HepG2 (cell line): ENCODE measurements around the gene MZF1. TPM values are rescaled to one million over a fixed set of nuclear protein-coding genes. Genes with fewer than 3 reads are reported as not detected.

Experiments used
- CREM ChIP-seq, 2 experiments: sonication (generic) in 1 of 2; formaldehyde crosslinking in 1 of 2; IDR thresholded peaks; 2 replicates each; pipeline versions ENCODE4 v1.4.0 to v1.6.1; 2016 to 2020; ENCODE audit warnings: antibody characterized with exemption in 1 of 2, mild to moderate bottlenecking in 1 of 2, missing genetic modification reagents in 1 of 2
- DNMT1 ChIP-seq: sonication (generic); formaldehyde crosslinking; IDR thresholded peaks from 2 replicates; pipeline ENCODE4 v1.5.1; 2020; ENCODE audit warnings: mild to moderate bottlenecking, missing genetic modification reagents
- HHEX ChIP-seq: IDR thresholded peaks from 2 replicates; pipeline ENCODE4 v1.6.1; 2016; ENCODE audit warnings: control low read depth
- HMG20A ChIP-seq: IDR thresholded peaks from 2 replicates; pipeline ENCODE4 v1.6.1; 2016; ENCODE audit warnings: borderline replicate concordance
- ISX ChIP-seq: sonication (generic); formaldehyde crosslinking; conservative IDR thresholded peaks from 2 replicates; pipeline ENCODE4 v1.5.0; 2020; ENCODE audit warnings: missing genetic modification reagents
- KDM3A ChIP-seq: IDR thresholded peaks from 2 replicates; pipeline ENCODE4 v1.6.1; 2018; ENCODE audit warnings: low read depth, missing compliant biosample characterization
- NFATC3 ChIP-seq: sonication (generic); formaldehyde crosslinking; IDR thresholded peaks from 2 replicates; pipeline ENCODE4 v1.5.1; 2020; ENCODE audit warnings: mild to moderate bottlenecking, missing genetic modification reagents
- POLR2AphosphoS2 ChIP-seq: IDR thresholded peaks from 2 replicates; pipeline ENCODE4 v1.6.1; 2011; ENCODE audit warnings: low read depth, low read length, improper control_type of control experiment
- PRMT3 ChIP-seq: sonication (generic); formaldehyde crosslinking; IDR thresholded peaks from 2 replicates; pipeline ENCODE4 v1.8.1; 2022; ENCODE audit warnings: low read depth, mild to moderate bottlenecking, moderate library complexity, missing genetic modification reagents, borderline replicate concordance
- TCF7L2 ChIP-seq: IDR thresholded peaks from 2 replicates; pipeline ENCODE4 v1.6.1; 2011; ENCODE audit warnings: mild to moderate bottlenecking, low read depth, low read length, moderate library complexity
- ZFP36L2 ChIP-seq: sonication (generic); formaldehyde crosslinking; IDR thresholded peaks from 2 replicates; pipeline ENCODE4 v1.4.0; 2020; ENCODE audit warnings: missing genetic modification reagents
- ZMYM2 ChIP-seq: sonication (generic); formaldehyde crosslinking; IDR thresholded peaks from 2 replicates; pipeline ENCODE4 v1.8.0; 2022; ENCODE audit warnings: mild to moderate bottlenecking, missing genetic modification reagents
- ZNF205 ChIP-seq: IDR thresholded peaks from 2 replicates; pipeline ENCODE4 v1.6.1; 2018; ENCODE audit warnings: missing biosample characterization, missing genetic modification reagents
- ZNF207 ChIP-seq: fragments of 450-650 bp; IDR thresholded peaks from 2 replicates; pipeline ENCODE4 v1.6.1; 2016; ENCODE audit warnings: antibody characterized with exemption, borderline replicate concordance
- ZNF337 ChIP-seq: sonication (generic); formaldehyde crosslinking; IDR thresholded peaks from 2 replicates; pipeline ENCODE4 v1.5.1; 2020; ENCODE audit warnings: missing genetic modification reagents, low read depth, mild to moderate bottlenecking, borderline replicate concordance
- ZSCAN20 ChIP-seq: sonication (generic); formaldehyde crosslinking; IDR thresholded peaks from 2 replicates; pipeline ENCODE4 v1.4.0; 2020; ENCODE audit warnings: missing genetic modification reagents, mild to moderate bottlenecking, borderline replicate concordance
- polyA plus RNA-seq, 8 experiments: library from polyadenylated mRNA; depleted of rRNA in 3 of 8; stranded (reverse) in 7 of 8; unstranded in 1 of 8; fragments of >200 nt; fragmentation: Illumina TruSeq in 4 of 8; extraction: Trizol in 4 of 8; gene quantifications; 2 replicates each; pipeline versions ENCODE4 v1.2.1 to v1.2.3, GENCODE V29; 2011 to 2016; ENCODE audit warnings: low read depth in 4 of 8, missing spikeins in 1 of 8, mixed read lengths in 1 of 8; ENCODE audit not compliant: insufficient read depth in 1 of 8
- total RNA-seq, 5 experiments: library from RNA; depleted of rRNA; stranded (reverse); fragments of >200 nt; fragmentation: Illumina TruSeq; extraction: Trizol; gene quantifications; 2 replicates each; pipeline ENCODE4 v1.2.3, GENCODE V29; 2016; ENCODE audit warnings: low read depth in 1 of 5
- TF ChIP-seq, protein P1 (sequence below): fragments of 450-650 bp; IDR thresholded peaks from 2 replicates; pipeline ENCODE4 v1.6.1; 2017
- TF ChIP-seq, protein P2 (sequence below): sonication (generic); formaldehyde crosslinking; IDR thresholded peaks from 2 replicates; pipeline ENCODE4 v1.8.1; 2023; ENCODE audit warnings: missing genetic modification reagents, inconsistent platforms, borderline replicate concordance
- TF ChIP-seq, protein P3 (sequence below): sonication (generic); formaldehyde crosslinking; IDR thresholded peaks from 2 replicates; pipeline ENCODE4 v1.4.0; 2020; ENCODE audit warnings: missing genetic modification reagents, borderline replicate concordance
- TF ChIP-seq, protein P4 (sequence below): sonication (generic); formaldehyde crosslinking; IDR thresholded peaks from 2 replicates; pipeline ENCODE4 v1.5.1; 2020; ENCODE audit warnings: missing genetic modification reagents, mild to moderate bottlenecking, borderline replicate concordance

Gene MZF1
- total and polyA plus RNA-seq, 2 of the 13 experiments (the other 11 are each of a cell fraction or from before 2014, with no cell fraction given): 3.1 to 8.1 TPM

DNA sequence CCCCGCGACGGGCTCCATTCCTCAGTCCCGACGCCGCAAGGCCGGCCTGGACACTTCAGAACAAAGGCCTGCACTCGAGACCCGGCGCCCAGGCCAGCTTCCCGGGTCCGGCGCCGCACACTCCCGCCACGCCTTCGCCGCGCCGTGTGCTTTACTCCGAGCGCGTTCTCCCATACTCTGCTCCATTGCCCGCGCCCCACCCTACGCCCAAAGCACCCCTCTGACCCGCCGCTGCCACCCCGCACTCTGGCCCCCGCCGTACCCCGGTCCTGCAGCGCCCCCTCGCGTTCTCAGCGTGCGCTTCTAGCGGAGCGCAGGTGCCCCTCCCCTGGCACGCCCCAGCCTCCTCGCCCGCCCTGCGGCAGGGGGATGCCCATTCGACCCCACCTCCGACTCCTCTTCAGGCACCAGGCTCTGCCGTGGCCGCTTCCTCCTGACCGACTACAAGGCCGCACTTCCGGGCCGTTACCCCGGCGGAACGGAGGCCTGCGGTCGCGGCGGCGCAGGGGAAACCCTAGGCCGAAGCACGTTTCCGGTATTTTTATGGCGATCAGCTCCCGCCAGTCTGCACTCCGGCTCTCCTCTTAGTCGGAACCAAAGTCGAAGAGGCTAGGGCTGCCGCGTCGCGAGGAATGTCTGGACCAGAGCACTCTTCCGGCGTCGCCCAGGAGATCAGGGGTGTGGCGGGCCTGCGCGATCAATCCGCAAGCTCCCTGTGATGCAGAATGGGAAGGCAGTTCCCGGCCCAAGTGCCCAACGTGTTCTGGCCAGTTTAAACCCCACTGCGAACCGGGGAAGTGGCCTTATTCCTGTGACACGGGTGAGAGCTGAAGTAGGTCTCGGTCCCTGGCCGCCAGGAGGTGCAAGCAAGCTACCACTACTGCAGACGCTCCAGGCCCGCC is 53.5 kb downstream of the MZF1 start, which contains the start of gene ZBTB45 (continued):
- TF ChIP-seq, protein P1, sequence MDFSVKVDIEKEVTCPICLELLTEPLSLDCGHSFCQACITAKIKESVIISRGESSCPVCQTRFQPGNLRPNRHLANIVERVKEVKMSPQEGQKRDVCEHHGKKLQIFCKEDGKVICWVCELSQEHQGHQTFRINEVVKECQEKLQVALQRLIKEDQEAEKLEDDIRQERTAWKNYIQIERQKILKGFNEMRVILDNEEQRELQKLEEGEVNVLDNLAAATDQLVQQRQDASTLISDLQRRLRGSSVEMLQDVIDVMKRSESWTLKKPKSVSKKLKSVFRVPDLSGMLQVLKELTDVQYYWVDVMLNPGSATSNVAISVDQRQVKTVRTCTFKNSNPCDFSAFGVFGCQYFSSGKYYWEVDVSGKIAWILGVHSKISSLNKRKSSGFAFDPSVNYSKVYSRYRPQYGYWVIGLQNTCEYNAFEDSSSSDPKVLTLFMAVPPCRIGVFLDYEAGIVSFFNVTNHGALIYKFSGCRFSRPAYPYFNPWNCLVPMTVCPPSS: no peak
- TF ChIP-seq CREM (IDR thresholded peaks at IDR 0.05) (peak; percentile 92), CREM (CRISPR knock-in tag; IDR thresholded peaks at IDR 0.05) (peak; percentile 51; the same call in 1 of the 2 replicates), ISX (CRISPR knock-in tag) (0 out of 2 replicates have a peak, but pooled peaks have one; percentile 16), TCF7L2 (no peak), ZSCAN20 (0 out of 2 replicates have a peak, but pooled peaks have one; percentile 41), ZNF337 (peak; percentile 77; the same call in 1 of the 2 replicates), KDM3A (CRISPR knock-in tag) (peak; percentile 98), PRMT3 (CRISPR knock-in tag) (peak; percentile 89; the same call in 1 of the 2 replicates), POLR2AphosphoS2 (no peak), HMG20A (peak; percentile 39; the same call in 1 of the 2 replicates), DNMT1 (CRISPR knock-in tag) (peak; percentile 87; the same call in 1 of the 2 replicates), ZNF205 (CRISPR knock-in tag) (peak; percentile 89), ZMYM2 (0 out of 2 replicates have a peak, but pooled peaks have one; percentile 19), ZFP36L2 (no peak), NFATC3 (CRISPR knock-in tag) (peak; percentile 96; the same call in 1 of the 2 replicates), ZNF207 (no peak), HHEX (CRISPR knock-in tag) (no peak)
- TF ChIP-seq, protein P2, sequence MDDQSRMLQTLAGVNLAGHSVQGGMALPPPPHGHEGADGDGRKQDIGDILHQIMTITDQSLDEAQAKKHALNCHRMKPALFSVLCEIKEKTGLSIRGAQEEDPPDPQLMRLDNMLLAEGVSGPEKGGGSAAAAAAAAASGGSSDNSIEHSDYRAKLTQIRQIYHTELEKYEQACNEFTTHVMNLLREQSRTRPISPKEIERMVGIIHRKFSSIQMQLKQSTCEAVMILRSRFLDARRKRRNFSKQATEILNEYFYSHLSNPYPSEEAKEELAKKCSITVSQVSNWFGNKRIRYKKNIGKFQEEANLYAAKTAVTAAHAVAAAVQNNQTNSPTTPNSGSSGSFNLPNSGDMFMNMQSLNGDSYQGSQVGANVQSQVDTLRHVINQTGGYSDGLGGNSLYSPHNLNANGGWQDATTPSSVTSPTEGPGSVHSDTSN (CRISPR knock-in tag): 0 out of 2 replicates have a peak, but pooled peaks have one; percentile 61
- TF ChIP-seq, protein P3, sequence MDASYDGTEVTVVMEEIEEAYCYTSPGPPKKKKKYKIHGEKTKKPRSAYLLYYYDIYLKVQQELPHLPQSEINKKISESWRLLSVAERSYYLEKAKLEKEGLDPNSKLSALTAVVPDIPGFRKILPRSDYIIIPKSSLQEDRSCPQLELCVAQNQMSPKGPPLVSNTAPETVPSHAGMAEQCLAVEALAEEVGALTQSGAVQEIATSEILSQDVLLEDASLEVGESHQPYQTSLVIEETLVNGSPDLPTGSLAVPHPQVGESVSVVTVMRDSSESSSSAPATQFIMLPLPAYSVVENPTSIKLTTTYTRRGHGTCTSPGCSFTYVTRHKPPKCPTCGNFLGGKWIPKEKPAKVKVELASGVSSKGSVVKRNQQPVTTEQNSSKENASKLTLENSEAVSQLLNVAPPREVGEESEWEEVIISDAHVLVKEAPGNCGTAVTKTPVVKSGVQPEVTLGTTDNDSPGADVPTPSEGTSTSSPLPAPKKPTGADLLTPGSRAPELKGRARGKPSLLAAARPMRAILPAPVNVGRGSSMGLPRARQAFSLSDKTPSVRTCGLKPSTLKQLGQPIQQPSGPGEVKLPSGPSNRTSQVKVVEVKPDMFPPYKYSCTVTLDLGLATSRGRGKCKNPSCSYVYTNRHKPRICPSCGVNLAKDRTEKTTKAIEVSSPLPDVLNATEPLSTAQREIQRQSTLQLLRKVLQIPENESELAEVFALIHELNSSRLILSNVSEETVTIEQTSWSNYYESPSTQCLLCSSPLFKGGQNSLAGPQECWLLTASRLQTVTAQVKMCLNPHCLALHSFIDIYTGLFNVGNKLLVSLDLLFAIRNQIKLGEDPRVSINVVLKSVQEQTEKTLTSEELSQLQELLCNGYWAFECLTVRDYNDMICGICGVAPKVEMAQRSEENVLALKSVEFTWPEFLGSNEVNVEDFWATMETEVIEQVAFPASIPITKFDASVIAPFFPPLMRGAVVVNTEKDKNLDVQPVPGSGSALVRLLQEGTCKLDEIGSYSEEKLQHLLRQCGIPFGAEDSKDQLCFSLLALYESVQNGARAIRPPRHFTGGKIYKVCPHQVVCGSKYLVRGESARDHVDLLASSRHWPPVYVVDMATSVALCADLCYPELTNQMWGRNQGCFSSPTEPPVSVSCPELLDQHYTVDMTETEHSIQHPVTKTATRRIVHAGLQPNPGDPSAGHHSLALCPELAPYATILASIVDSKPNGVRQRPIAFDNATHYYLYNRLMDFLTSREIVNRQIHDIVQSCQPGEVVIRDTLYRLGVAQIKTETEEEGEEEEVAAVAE (CRISPR knock-in tag): peak; percentile 94
- TF ChIP-seq, protein P4, sequence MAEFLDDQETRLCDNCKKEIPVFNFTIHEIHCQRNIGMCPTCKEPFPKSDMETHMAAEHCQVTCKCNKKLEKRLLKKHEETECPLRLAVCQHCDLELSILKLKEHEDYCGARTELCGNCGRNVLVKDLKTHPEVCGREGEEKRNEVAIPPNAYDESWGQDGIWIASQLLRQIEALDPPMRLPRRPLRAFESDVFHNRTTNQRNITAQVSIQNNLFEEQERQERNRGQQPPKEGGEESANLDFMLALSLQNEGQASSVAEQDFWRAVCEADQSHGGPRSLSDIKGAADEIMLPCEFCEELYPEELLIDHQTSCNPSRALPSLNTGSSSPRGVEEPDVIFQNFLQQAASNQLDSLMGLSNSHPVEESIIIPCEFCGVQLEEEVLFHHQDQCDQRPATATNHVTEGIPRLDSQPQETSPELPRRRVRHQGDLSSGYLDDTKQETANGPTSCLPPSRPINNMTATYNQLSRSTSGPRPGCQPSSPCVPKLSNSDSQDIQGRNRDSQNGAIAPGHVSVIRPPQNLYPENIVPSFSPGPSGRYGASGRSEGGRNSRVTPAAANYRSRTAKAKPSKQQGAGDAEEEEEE (CRISPR knock-in tag): no peak; the same call in 1 of the 2 replicates
